Hepatocyte (in vitro differentiated cells): Measurements from ENCODE around the gene GALNTL6.

Source experiments
- EZH2phosphoT487 ChIP-seq: fragments of 200-600 bp; sonication (generic); IDR thresholded peaks from one replicate; pipeline ENCODE4 v1.6.1; 2018; ENCODE audit warnings: antibody characterized with exemption, mild to moderate bottlenecking, low read depth, moderate library complexity; ENCODE audit not compliant: unreplicated experiment, severe bottlenecking
- TF ChIP-seq, protein P1 (sequence below): fragments of 200-600 bp; sonication (generic); IDR thresholded peaks from 2 replicates; pipeline ENCODE4 v1.5.1; 2016; ENCODE audit warnings: antibody characterized with exemption, mild to moderate bottlenecking; ENCODE audit not compliant: poor library complexity

DNA sequence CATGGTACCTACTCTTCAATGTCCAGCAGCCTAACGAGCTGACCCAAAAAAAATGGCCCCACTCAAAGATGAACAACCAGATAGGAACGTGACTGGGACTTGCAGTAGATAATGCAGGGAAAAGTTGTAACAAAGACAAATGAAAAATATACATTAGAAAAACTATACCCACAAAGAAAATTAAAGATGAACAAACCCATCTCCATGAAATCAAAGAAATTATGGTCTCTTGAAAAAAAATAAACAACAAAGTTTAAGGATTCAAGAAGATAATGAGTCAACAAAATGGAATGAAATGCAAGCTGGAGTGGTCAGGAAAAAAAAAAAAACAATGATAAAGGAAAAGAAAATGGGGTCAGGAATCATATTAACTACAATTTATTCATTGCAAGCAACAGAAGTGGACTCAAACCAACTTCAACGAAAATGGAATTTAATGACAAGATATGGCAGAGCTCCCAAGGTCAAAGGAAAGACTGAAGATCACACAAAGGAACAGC, 1045.6 kb downstream of the GALNTL6 start:
- TF ChIP-seq EZH2phosphoT487, result no peak
- TF ChIP-seq, protein P1, sequence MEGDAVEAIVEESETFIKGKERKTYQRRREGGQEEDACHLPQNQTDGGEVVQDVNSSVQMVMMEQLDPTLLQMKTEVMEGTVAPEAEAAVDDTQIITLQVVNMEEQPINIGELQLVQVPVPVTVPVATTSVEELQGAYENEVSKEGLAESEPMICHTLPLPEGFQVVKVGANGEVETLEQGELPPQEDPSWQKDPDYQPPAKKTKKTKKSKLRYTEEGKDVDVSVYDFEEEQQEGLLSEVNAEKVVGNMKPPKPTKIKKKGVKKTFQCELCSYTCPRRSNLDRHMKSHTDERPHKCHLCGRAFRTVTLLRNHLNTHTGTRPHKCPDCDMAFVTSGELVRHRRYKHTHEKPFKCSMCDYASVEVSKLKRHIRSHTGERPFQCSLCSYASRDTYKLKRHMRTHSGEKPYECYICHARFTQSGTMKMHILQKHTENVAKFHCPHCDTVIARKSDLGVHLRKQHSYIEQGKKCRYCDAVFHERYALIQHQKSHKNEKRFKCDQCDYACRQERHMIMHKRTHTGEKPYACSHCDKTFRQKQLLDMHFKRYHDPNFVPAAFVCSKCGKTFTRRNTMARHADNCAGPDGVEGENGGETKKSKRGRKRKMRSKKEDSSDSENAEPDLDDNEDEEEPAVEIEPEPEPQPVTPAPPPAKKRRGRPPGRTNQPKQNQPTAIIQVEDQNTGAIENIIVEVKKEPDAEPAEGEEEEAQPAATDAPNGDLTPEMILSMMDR, result no peak
